ENCODE results near the gene PDE4B.

Gene PDE4B

DNA sequence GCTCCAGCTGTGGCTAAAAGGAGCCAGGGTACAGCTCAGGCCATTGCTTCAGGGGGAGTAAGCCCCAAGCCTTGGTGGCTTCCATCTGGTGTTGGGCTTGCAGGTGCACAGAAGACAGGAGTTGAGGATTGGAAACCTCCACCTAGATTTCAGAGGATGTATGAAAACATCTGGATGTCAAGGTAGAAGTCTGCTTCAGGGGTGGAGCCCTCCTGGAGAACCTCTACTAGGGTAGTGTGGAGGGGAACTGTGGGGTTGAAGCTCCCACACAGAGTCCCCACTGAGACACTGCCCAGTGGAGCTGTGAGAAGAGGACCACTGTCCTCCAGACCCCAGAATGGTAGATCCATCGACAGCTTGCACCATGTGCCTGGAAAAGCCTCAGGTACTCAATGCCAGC lies 183.0 kb downstream of the PDE4B start:
- Histone ChIP-seq H3K4me1 (ENCODE audit: insufficient read depth, low read length, severe bottlenecking) (no peaks in the 10 kb centered on the region), H3K36me3 (ENCODE audit: insufficient read depth, low read length) (no peaks in the 10 kb centered on the region), H3K4me3 (ENCODE audit: low read depth, low read length, poor library complexity, severe bottlenecking) (no peak overlapping the region), H3K9me2 (ENCODE audit: low read depth, low read length) (no peaks in the 10 kb centered on the region), H3F3A (ENCODE audit: insufficient read depth, low read length) (no peaks in the 10 kb centered on the region), H3K79me2 (ENCODE audit: insufficient read depth, low read length) (no peaks in the 10 kb centered on the region), H2AFZ (ENCODE audit: low read length) (no peak overlapping the region), H3K4me2 (ENCODE audit: low read length) (no peak overlapping the region), H4K20me1 (ENCODE audit: insufficient read depth, low read length) (no peaks in the 10 kb centered on the region), H3K27ac (ENCODE audit: low read depth, low read length, poor library complexity, severe bottlenecking) (no peak overlapping the region), H3K9me3 (ENCODE audit: low read length) (0 out of 2 replicates have a peak, but pooled peaks cover 6% of the 10 kb centered on the region), H3K27me3 (ENCODE audit: insufficient read depth, low read length) (no peaks in the 10 kb centered on the region), H3K9ac (ENCODE audit: low read length) (no peak overlapping the region)
- TF ChIP-seq, protein P1, sequence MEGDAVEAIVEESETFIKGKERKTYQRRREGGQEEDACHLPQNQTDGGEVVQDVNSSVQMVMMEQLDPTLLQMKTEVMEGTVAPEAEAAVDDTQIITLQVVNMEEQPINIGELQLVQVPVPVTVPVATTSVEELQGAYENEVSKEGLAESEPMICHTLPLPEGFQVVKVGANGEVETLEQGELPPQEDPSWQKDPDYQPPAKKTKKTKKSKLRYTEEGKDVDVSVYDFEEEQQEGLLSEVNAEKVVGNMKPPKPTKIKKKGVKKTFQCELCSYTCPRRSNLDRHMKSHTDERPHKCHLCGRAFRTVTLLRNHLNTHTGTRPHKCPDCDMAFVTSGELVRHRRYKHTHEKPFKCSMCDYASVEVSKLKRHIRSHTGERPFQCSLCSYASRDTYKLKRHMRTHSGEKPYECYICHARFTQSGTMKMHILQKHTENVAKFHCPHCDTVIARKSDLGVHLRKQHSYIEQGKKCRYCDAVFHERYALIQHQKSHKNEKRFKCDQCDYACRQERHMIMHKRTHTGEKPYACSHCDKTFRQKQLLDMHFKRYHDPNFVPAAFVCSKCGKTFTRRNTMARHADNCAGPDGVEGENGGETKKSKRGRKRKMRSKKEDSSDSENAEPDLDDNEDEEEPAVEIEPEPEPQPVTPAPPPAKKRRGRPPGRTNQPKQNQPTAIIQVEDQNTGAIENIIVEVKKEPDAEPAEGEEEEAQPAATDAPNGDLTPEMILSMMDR (IDR thresholded peaks at IDR 0.05; ENCODE audit: low read length): no peak
- no peak for TF ChIP-seq EZH2 (IDR thresholded peaks at IDR 0.05; ENCODE audit: borderline replicate concordance, low read length)

DNA sequence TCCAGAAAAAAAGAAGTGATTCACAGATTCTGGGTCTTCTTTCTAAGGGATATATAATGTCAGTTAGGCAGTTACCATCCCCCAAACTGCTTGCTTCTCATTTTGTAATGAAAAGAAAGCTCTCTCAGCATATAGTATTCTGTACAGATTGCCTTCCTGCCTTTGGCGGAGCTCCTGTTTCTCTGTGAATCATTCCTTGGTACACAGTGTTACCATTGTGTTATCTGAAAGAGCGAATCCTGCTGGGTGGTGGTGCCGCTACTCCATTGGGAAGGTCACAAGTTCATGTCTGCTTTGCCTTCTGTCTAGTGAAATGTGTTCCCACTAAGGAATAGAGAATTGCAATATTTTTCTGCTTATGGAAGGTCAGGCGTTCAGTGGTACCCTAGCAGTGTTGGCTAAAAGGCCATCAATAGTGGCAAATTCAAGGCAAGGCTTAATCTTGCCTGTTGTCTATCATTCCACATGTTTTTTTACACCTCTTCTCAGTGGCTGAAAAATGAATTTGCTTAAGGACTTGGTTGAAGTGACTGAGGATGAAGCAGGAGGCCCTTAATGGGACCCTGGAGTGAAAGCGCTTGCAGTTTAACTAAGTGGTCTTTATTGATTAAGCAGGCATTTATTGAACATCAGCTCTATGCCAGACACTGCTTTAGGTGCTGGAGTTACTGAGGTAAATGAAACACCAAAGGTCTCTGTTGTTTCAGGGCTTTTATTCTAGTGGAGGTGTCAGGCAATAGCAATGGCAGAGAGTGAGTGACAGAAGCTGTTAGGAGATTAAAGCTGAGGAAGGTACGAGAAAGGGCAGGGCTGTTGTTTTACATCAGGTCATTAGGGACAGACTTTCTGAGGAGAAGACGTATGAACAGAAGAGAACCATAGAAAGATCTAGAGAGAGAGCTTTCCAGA lies 186.7 kb downstream of the PDE4B start:
- TF ChIP-seq EZH2 (IDR thresholded peaks at IDR 0.05; ENCODE audit: borderline replicate concordance, low read length): no peak
- H3K9me2 ChIP-seq (ENCODE audit: low read depth, low read length): no peaks in the 10 kb centered on the region
- no peak overlapping the region for H2AFZ ChIP-seq (ENCODE audit: low read length)
- no peaks in the 10 kb centered on the region for H3F3A ChIP-seq (ENCODE audit: insufficient read depth, low read length)
- H3K9ac ChIP-seq (ENCODE audit: low read length): no peak overlapping the region
- 0 out of 2 replicates have a peak, but pooled peaks cover 6% of the 10 kb centered on the region for H3K9me3 ChIP-seq (ENCODE audit: low read length)
- H3K36me3 ChIP-seq (ENCODE audit: insufficient read depth, low read length): no peaks in the 10 kb centered on the region
- no peak overlapping the region for H3K4me3 ChIP-seq (ENCODE audit: low read depth, low read length, poor library complexity, severe bottlenecking)
- peaks cover 5% of the 10 kb centered on the region for H3K4me1 ChIP-seq (ENCODE audit: insufficient read depth, low read length, severe bottlenecking)
- H3K79me2 ChIP-seq (ENCODE audit: insufficient read depth, low read length): no peaks in the 10 kb centered on the region
- H4K20me1 ChIP-seq (ENCODE audit: insufficient read depth, low read length): no peaks in the 10 kb centered on the region
- H3K27me3 ChIP-seq (ENCODE audit: insufficient read depth, low read length): no peaks in the 10 kb centered on the region
- no peak overlapping the region for H3K27ac ChIP-seq (ENCODE audit: low read depth, low read length, poor library complexity, severe bottlenecking)
- no peak overlapping the region for H3K4me2 ChIP-seq (ENCODE audit: low read length)

DNA sequence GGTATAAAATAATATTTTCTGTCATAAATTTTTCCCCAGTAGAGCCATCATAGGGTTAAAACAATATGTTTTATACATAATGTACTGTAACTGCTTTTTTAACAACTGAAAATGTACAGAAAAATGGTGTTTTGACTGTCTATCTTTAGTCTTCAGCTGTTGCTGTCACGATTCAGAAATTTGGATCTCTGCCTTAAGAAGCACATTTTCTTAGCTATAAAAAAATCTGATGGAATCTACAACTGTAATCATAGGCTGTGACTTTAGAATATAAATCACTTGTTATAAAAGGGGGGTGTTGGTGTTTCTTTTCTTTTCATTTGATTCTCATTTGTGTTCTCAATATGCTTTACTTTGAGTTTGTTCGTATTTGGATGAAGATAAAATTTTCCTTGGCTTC lies 187.5 kb downstream of the PDE4B start:
- Histone ChIP-seq H2AFZ (ENCODE audit: low read length) (no peak overlapping the region), H3K4me3 (ENCODE audit: low read depth, low read length, poor library complexity, severe bottlenecking) (no peak overlapping the region), H3K4me2 (ENCODE audit: low read length) (no peak overlapping the region), H3K36me3 (ENCODE audit: insufficient read depth, low read length) (no peaks in the 10 kb centered on the region), H3K27me3 (ENCODE audit: insufficient read depth, low read length) (no peaks in the 10 kb centered on the region), H3K9ac (ENCODE audit: low read length) (no peak overlapping the region), H3F3A (ENCODE audit: insufficient read depth, low read length) (no peaks in the 10 kb centered on the region), H3K9me3 (ENCODE audit: low read length) (0 out of 2 replicates have a peak, but pooled peaks cover 6% of the 10 kb centered on the region), H4K20me1 (ENCODE audit: insufficient read depth, low read length) (no peaks in the 10 kb centered on the region), H3K9me2 (ENCODE audit: low read depth, low read length) (no peaks in the 10 kb centered on the region), H3K4me1 (ENCODE audit: insufficient read depth, low read length, severe bottlenecking) (peaks cover 5% of the 10 kb centered on the region), H3K27ac (ENCODE audit: low read depth, low read length, poor library complexity, severe bottlenecking) (no peak overlapping the region), H3K79me2 (ENCODE audit: insufficient read depth, low read length) (no peaks in the 10 kb centered on the region)
- no peak for TF ChIP-seq EZH2 (IDR thresholded peaks at IDR 0.05; ENCODE audit: borderline replicate concordance, low read length)
- TF ChIP-seq, protein P1 (IDR thresholded peaks at IDR 0.05; ENCODE audit: low read length): no peak
